Hematopoietic multipotent progenitor cell treated with erythropoietin and hydrocortisone succinate and interleukin-3 and kit ligand, for 6 days (in vitro differentiated cells): ENCODE results near the gene VPS45.
"Not testable (repeated sequence)": the region's sequence is repeated elsewhere in the genome, so short reads cannot be mapped to it uniquely, and the experiment has no call there.

Experiments used
- DNase-seq: peaks from one replicate; pipeline ENCODE4 v3.0.0-alpha.2; 2015

VPS45 gene

DNA sequence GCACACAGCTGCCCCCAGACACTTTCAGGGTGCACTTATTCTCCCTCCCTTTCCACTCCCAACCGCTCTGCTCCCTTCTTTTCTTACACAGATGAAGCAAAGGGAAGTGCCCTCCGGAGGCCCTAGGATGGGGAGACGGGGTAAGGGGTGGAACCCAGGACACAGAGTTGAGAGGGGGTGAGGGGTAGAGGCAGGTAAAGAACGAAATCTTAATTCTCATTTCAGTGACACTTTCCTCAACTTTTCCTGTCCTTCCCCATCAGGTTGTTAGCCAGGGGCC, 94.9 kb downstream of the VPS45 start:
- DNase-seq: no peak

DNA sequence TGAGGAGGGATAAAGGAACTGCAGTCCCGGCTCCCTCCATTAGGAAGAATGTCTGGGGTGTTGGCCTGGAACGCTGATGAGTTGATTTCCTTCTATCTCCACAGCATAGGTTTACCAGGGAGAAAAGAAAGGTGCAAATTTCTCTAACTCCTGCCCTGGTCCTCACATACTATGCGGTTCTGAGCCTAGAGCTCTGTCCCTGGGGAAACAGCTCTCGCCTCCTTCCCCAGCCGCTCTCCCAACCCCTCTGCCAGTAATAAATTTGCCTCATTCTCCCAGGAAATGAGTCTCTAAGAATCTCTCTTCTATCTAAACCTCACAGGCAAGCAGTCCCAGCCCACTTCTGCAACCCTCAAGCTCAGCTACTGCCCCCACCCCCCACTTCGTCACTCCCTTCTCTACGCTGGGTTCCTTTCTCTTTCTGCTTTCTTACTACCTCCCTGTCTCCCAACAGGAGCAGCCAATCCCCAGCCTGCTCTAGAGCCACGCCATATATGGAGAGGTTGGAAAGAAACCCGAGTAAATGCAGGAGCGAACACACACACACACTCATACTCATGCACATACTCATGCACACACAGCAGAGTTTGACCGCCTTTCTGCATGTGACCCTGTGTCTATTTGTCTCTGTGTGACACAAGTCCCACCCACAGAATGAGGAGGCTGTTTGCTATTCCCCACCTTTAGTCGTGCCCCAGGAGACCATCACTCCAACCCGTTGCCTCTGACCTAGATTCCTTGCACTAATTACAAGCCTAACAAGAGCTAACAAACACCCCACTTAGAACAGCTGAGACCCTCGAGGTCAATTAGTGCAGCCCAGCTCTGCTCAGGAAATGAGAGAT, 95.5 kb downstream of the VPS45 start:
- peak; percentile 79 for DNase-seq

DNA sequence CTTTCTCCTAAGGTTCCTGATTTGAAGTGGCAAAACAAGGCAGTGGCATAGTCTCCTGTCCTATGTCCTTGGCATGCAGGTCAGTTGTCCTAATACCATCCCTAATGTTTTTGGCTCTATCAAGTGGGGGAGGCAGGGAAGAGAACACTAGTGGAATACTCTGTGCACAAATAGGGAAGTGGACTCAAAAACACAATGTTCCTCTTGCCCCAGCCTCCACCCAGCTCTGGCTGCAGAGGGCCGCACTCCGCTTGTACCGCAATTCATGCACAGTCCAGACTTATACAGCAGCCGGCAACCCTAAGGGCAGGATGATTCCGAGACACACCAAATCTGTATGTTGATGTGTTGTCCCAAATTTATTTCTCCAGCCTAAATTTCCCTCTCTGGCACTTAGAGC, 96.6 kb downstream of the VPS45 start:
- DNase-seq: no peak

DNA sequence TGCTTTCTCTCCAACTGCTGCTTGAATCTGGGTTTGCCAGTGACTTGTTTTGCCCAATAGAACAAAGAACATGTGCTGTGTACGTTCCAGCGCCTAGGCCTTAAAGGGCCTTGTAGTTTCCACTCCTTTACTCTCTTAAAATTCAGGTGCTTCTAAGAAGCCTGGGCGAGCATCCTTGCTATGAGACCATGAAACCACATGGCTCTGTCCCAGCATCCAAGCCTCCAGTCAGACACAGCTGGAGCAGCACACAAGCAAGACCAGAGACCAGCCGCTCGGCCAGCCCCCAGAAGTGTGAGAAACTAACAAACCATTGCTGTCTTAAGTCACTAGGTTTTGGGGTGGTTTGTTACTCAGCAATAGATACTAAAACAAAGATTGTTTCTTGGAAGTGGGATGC, 97.2 kb downstream of the VPS45 start:
- DNase-seq: no peak

DNA sequence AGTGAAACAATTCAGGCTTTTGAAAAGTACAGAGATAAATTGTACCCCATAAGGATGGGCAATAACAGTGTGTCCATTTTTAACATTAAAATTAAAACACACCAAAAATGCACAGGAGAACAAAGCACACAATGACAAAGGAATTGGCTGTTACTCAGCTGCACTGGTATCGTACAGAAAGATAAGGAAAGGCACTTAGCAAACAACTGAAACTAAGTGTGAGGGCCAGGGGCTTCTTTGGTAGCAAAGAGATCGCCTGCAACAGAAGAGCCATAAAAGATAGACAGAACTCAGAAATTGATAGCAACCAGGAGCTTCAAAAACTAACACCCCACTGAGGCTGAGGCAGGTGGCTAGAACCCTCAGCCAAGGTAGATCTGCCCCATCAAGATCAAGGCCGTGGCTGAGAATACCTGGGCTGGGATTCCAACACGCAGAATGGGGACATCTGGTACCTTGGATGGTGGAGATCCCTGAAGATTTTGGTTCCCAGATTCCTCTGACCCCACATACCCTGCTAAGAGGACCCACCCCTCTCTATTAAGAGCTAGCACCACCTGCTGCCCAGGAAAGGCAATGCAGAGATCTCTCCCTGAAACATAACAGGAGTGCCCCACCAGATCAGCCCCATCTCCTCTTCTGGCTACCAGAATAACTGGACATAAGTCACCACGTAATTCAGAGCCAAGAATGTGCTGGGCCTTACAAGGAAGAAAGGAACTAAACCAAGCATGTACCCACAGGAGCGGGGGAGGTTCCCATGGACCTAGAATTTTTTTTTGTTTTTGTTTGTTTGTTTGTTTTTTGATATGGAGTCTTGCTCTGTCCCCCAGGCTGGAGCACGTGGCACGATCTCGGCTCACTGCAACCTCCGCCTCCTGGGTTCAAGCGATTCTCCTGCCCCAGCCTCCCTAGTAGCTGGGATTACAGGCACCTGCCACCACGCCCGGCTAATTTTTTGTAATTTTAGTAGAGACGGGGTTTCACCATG, 98.3 kb downstream of the VPS45 start:
- peak; percentile 70 for DNase-seq

DNA sequence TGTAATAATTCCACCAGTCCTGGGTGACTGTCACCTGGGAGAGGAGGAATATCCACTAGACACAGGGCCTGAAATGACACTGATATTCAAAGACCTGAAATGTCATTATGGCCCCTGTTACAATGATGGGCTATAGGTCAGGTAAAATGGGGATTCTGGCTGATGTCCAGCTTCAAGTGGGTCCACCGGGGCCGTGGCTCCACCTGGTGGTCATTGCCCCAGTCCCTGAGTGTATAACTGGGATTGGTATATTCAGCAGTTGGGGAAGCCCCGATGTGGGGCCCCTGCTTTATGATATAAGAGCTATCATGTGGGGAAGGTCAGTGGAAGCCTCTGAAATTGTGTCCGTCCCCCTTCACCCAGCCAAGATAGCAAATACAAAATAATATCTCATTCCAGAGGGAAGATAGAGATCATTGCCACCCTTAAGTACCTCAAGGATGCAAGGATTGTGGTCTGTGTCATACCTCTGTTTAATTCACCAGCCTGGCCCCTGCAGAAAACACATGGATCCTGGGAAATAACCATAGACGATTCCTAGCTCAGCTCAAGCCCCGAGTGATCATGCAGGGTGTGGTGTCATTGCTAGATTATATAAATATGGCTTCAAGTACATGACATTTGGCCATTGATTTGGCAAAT, 101.5 kb downstream of the VPS45 start:
- peak; percentile 79 for DNase-seq

DNA sequence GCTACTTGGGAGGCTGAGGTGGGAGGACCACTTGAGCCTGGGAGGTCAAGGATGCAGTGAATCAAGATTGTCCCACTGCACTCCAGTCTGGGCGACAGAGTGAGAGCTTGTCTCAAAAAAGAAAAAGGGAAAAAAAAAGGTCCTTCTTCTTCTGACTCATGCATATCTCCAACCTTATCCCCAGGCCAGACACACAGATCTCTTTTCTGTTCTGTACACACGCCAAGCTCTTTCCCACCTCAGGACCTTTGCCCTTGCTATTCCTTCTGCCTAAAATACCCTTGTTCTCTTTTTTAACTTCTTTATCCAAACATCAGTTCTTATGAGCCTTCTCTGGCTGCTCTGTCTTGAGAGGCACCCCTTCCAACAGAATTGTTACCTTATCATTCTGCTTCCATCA, 104.2 kb downstream of the VPS45 start:
- DNase-seq: no peak

DNA sequence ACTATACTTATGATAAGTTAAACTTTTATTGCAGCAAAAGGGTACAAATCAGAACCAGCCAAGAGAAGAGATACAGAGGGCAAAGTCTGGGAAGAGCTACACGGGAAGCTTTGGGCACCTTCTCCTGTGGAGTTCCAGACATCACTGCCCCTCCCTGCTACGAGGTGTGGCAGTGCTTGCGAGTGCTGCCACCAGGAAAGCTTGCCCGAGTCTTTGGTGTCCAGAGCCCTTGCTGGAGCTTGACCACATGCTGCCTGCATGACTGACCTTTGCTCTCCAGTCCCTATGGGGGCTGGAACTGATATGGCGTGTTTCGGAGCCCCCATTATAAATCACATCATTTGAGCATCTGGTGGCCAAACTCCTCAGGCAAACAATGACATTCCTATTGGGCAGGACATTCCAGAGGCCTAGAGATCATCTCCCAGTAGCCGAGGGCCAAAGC, 105.6 kb downstream of the VPS45 start:
- no peak for DNase-seq

DNA sequence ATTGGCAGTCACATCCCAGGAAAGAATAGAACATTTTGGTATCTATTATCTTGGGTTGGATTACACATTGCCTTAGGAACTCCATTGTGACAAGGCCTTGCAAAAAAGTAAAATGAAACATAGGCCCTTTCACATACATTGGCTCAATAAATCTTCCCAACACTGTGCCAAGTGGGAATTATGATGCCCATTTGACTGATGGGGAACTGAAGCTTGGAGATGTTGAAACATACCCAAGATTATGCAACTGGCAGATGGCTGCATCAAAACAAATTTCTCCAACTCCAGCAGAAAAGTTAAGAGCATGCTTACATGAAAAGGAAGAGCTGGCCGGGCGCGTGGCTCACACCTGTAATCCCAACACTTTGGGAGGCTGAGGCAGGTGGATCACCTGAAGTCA, 109.0 kb downstream of the VPS45 start:
- no peak for DNase-seq

DNA sequence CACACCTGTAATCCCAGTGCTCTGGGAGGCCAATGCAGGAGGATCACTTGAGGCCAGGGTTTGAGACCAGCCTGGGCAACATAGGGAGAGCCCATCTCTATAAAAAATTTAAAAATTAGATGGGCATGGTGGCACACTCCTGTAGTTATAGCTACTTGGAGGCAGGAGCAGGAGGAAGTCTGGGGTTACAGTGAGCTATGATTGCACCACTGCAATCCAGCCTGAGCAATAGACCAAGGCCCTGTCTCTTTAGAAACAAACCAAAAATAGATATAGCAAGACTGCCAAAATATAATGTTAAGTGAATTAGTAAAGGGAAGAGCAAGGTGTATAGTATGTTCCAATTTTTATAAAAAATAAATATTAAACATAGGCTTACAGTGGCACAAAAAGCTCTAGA, 111.0 kb downstream of the VPS45 start:
- DNase-seq: no peak

DNA sequence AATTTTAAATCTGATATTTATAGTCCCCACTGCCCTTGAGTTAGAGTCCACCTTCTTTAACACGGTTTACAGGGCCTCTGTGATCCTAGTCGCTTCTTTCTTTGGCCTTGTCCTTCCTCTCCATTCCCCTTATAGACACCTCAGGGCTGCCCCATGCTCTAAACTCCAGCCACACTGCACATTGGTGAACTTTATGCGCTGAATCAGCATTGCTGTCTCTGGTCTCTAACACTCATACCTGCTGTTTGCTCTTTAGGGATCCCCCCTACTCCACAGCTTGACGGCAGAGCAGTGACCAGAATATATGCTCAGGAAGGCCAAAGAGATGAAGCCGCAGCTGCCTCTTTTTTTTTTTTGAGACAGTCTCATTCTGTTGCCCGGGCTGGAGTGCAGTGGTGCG, 112.3 kb downstream of the VPS45 start:
- no peak for DNase-seq

DNA sequence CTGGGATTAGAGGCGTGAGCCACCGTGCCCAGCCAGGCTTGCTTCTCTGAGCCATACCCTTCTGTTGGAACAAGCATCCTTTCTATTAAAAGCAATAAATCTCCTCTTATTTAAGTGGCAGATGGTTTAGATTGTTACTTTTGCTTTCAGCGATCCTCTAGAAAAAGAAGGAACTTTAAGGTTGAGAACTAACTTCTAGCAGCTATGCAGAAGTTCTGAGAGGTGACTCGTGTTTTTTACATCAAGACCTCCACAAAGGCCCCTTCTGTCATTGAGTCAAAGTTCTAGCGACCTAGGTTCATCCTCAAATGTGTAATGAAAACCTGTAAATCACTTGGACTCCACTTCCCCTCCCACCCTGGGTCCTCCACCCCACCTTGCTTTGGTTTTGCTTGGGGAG, 112.9 kb downstream of the VPS45 start:
- DNase-seq: no peak

DNA sequence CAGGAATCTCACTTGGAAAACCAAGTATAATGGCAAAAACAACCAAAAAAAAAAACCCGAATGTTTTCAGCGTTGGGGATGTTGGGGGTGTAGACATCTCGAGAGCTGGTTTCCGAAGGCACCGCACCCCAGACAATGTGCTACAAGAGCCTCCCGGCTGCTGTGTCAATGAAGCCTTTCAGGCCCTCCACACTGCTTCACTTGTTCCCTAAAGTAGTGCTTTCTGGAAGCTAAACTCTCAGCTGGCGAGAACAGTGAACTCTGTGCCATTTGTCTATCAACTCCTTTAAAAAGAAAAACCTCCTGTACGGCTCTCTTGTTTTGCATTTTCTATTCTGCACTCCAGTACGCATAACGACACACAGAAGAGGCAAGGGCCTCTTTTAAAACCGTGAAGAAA, 114.7 kb downstream of the VPS45 start:
- DNase-seq: no peak

DNA sequence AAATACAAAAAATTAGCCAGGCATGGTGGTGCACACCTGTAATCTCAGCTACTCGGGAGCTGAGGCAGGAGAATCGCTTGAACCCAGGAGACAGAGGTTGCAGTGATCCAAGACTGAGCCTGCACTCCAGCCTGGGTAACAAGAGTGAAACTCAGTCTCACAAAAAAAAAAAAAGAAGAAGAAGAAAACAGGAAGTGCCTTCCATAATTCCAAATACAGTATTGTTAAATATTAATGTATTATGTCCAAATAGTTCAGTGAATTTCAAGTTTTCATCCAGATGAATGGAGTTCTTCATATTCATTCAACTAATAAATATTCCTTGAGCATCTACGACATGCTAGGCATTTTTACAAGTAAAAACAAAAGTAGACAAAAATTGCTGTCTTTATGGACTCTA, 115.5 kb downstream of the VPS45 start:
- no peak for DNase-seq

DNA sequence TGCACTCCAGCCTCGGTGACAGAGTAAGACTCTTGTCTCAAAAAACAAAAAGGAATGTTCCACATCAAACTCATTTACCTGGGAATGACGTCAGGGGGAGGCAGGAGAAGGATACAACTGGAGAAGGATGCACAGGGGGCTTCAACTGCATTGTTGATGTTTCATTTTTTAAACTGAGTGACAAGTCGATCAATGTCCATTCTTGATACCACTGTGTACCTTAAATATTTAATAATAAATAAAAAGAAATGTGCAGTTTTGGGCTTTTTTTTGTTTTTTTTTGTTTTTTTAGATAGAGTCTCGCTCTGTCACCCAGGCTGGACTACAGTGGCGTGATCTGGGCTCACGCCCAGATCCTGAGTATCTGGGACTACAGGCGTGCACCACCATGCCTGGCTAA, 117.9 kb downstream of the VPS45 start:
- no peak for DNase-seq

DNA sequence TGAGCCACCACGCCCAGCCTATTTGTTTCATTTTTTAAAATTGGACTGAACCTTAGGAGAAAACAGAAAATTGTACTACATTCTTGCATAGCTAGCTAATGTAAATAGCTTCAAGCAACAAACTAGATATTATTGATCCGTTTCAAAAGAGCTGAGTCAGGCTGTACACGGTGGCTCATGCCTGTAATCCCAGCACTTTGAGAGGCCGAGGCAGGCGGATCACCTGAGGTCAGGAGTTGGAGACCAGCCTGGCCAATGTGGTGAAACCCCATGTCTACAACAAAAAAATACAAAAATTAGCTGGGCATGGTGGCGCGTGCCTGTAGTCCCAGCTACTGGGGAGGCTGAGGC, 118.8 kb downstream of the VPS45 start:
- not testable (repeated sequence) for DNase-seq

DNA sequence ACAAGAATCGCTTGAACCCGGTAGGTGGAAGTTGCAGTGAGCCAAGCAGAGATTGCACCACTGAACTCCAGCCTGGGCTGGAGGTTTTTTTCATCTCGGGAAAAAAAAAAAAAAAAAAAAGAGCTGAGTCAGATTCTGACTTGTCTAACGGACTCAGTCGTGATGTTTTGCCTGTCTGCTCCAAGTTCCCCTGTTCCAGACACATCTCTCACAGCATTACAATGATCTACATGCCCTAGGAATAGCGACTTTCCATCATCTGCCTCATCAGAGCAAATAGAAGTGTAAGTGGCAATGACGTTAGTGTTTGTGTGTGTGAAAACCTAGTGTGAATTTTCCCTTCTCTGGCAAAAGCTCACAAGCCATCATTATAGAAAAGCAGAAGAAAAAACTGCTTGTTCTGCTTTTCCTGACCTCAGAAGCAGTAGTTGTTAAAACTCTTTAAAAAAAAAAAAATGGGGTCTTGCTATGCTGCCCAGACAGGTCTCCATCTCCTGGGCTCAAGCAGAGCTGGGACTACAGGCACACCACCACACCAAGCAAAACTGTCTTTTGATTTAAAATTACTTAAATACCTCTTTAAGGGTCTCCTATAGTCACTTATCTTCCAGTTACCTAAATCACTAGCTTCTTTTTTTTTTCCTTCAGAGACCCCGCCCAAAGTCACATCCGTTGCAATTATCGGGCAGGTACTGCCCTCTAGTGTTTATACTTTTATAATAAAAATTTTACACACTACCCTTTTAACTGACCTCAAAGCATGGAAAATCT, 119.4 kb downstream of the VPS45 start:
- peak; percentile 81 for DNase-seq

DNA sequence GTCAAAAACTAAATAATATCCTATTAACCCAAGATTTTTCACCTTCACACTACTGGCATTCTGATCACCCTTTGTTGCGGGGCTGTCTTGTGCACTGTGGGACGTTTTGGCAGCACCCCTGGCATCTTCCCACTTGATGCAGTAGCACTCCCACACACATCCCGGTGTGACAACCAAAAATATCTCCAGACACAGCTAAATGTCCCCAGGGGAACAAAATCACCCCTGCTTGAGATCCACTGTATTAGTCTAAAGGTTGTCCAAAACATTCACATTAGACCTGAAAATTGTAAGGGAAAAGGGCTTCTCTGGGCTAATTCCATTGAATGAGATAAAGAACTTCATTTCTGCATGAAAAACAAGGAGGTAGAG, 120.0 kb downstream of the VPS45 start:
- no peak for DNase-seq

DNA sequence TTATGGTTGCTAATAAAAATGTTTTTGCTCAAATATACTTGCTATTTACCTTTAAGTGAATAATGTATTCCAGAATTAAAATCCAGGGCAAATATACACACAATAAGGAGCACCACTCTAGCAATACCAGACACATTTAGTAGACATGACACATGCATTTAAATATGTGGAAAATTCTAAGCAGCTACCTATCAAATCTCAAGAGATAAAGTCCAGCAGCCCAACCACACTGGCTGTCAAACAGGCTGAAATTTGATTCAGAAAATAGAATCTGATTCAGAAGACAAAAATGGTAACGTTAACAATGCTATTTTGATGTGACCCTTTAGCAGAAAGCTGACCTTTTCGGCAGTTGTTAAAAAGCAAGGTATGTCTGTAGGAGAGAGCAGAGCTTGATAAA, 124.4 kb downstream of the VPS45 start:
- no peak for DNase-seq

DNA sequence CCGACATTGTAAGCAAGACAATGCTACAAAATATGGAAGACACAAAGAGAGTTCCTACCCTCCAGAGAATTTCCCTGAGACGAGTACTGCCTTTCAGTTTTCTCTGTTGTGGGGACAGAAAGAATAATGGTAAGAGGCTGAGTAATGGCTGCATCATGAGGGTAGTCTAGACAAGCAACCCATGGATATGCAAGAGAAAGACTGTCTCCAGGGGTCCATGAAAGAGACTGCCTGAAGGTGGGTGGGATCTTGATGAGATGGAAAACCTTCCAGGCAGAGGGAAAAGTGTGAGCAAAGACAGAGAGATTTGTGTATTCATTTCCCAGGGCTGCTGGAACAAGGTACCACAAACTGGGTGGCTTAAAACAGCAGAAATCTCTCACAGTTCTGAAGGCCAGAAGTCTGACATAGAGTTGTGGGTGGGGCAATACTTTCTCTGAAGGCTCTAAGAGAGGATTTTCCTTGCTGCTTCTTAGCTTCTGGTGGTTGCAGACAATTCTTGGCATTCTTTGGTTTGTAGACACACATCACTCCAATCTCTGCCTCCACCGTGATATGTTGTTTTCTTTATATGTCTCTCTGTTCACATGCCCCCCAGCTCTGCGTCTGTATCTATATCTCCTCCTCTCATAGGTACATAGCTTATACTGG, 126.9 kb downstream of the VPS45 start:
- DNase-seq: no peak
